Endothelial cell of umbilical vein (primary cell): ENCODE results near the gene MMP11.

ENCODE experiments used
- EZH2 ChIP-seq: IDR thresholded peaks from 2 replicates; pipeline ENCODE4 v1.6.1; 2012; ENCODE audit warnings: borderline replicate concordance, low read depth, mild to moderate bottlenecking, moderate library complexity, low read length, inconsistent platforms; ENCODE audit not compliant: severe bottlenecking
- FOS ChIP-seq: IDR thresholded peaks from 2 replicates; pipeline ENCODE4 v1.6.1; 2011; ENCODE audit warnings: mild to moderate bottlenecking, low read length, moderate library complexity, borderline replicate concordance; ENCODE audit not compliant: insufficient read depth
- JUN ChIP-seq: IDR thresholded peaks from 2 replicates; pipeline ENCODE4 v1.6.1; 2011; ENCODE audit warnings: borderline replicate concordance, low read depth; ENCODE audit not compliant: insufficient read length, insufficient read depth
- MAX ChIP-seq: IDR thresholded peaks from 2 replicates; pipeline ENCODE4 v1.6.1; 2011; ENCODE audit not compliant: insufficient read depth, insufficient read length
- MYC ChIP-seq: IDR thresholded peaks from one replicate; pipeline ENCODE4 v1.6.1; 2011; ENCODE audit warnings: mild to moderate bottlenecking, low read depth, low read length
- POLR2A ChIP-seq: IDR thresholded peaks from 2 replicates; pipeline ENCODE4 v1.6.1; 2012; ENCODE audit warnings: low read depth, mild to moderate bottlenecking, control low read depth, low read length
- POLR2AphosphoS5 ChIP-seq: IDR thresholded peaks from 2 replicates; pipeline ENCODE4 v1.6.1; 2012; ENCODE audit warnings: low read depth, mild to moderate bottlenecking, control low read depth, low read length, moderate library complexity; ENCODE audit not compliant: insufficient read depth
- TF ChIP-seq, protein P1 (sequence below), 2 donors: IDR thresholded peaks; 1 replicate in 1 of 2; 2 replicates in 1 of 2; pipeline ENCODE4 v1.5.1; 2011; ENCODE audit warnings: low read length in 2 of 2, mild to moderate bottlenecking in 2 of 2, moderate library complexity in 2 of 2, control low read depth in 1 of 2, inconsistent platforms in 1 of 2, low read depth in 1 of 2; ENCODE audit not compliant: insufficient read depth in 1 of 2; ENCODE audit errors: extremely low read depth in 1 of 2

GRCh38 chr22:23806837-23807236 is 34.2 kb downstream of the MMP11 start:
- TF ChIP-seq, protein P1, sequence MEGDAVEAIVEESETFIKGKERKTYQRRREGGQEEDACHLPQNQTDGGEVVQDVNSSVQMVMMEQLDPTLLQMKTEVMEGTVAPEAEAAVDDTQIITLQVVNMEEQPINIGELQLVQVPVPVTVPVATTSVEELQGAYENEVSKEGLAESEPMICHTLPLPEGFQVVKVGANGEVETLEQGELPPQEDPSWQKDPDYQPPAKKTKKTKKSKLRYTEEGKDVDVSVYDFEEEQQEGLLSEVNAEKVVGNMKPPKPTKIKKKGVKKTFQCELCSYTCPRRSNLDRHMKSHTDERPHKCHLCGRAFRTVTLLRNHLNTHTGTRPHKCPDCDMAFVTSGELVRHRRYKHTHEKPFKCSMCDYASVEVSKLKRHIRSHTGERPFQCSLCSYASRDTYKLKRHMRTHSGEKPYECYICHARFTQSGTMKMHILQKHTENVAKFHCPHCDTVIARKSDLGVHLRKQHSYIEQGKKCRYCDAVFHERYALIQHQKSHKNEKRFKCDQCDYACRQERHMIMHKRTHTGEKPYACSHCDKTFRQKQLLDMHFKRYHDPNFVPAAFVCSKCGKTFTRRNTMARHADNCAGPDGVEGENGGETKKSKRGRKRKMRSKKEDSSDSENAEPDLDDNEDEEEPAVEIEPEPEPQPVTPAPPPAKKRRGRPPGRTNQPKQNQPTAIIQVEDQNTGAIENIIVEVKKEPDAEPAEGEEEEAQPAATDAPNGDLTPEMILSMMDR (IDR thresholded peaks at IDR 0.05; ENCODE audit: extremely low read depth in 1 of 2, insufficient read depth in 1 of 2, low read depth in 1 of 2, low read length in 2 of 2): no peak
- TF ChIP-seq POLR2A (no peak), MAX (no peak), JUN (no peak), MYC (no peak), EZH2 (no peak), POLR2AphosphoS5 (no peak), FOS (no peak)
